ENCODE measurements around the gene COL19A1.

COL19A1 gene

DNA sequence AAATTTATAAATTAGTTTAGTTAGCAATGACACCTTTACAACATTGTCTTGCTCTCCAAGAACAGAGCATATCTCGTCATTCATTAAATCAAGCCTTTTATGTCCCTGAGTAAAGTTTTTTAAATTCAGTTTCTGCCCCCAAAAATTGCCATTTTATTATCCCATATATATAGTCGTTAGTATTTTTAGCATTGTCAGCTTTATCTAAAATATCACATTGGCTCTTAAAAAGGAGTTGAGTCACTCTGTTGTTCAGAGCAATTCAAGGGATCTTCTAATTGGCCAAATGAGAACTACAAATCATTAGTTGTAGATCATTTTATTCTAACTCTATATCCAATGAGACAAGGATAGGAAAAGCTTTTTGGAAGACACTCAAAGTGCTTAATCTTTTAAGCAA lies 309.4 kb downstream of the COL19A1 start:
- in situ Hi-C loops (cut with HindIII; ENCODE audit: low pct_ligation_motif_present, low pct_unique_long_range_greater_than_20kb, low sequenced_read_pairs), result no loop called here
- no peak for DNase-seq

DNA sequence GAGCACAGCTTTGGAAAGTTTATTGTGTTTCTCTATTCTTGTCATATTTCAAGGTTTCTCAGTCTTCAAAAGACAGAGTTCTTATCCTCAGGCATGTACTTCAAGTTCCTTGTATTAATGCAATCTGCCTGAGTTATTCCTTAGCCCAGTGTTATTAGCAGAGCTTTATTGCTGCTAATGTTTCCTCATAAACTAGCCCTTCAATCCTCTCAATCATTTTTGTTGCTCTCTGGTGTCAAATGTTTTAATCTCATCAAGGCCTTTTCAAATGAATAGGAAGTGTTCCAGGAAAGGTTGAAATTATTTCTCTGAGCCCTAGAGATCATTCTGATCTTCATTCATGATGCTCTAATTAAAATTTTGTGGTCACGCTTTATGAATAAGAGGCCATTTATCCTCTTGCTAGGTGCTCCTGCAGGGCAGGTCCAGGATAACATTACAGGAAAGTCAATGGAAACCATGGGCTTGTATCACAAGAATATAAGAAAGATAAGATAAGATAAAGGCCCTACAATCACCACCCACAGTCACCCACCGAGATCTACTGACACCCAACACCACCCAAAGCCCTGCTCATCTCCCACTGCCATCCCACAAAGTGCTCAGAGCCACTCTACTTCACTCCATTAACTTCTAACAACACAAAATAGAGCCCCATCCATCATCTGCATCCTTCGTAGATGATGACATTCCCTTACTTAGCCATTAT lies 310.6 kb downstream of the COL19A1 start:
- no peak for DNase-seq
- in situ Hi-C loops (cut with HindIII; ENCODE audit: low pct_ligation_motif_present, low pct_unique_long_range_greater_than_20kb, low sequenced_read_pairs), result no loop called here

DNA sequence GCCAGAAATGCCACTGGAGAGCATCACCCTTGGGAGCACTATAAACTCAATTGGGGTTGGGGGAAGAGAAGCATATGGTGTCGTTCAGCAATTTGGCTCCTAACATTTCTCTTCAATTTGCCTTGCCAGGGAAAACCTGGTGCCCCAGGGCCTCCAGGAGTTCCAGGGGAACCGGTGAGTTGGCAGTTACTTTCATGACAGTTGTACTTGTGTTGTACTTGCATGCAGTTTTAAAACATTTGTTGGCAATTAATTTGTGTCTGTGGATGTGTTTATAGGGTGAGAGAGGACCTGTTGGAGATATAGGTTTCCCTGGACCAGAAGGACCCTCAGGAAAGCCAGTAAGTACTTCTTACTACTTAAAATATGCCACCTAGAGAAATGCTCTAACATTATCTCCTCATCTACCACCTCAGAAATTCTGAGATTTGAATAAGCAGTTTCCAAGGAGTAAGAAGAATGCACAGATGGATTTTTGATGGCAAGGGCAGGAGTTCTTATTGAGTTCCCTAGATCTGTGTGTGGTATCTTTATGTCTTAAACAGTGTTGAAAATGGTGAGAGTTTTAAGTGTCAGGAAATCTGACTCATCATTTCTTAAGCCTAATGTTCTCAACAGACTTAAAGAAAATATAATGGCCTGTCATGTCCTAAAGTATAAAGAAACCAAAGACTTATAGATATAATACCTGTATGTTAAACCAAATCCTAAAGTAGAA lies 314.0 kb downstream of the COL19A1 start:
- in situ Hi-C loops (cut with HindIII; ENCODE audit: low pct_ligation_motif_present, low pct_unique_long_range_greater_than_20kb, low sequenced_read_pairs), result no loop called here
- no peak for DNase-seq

DNA sequence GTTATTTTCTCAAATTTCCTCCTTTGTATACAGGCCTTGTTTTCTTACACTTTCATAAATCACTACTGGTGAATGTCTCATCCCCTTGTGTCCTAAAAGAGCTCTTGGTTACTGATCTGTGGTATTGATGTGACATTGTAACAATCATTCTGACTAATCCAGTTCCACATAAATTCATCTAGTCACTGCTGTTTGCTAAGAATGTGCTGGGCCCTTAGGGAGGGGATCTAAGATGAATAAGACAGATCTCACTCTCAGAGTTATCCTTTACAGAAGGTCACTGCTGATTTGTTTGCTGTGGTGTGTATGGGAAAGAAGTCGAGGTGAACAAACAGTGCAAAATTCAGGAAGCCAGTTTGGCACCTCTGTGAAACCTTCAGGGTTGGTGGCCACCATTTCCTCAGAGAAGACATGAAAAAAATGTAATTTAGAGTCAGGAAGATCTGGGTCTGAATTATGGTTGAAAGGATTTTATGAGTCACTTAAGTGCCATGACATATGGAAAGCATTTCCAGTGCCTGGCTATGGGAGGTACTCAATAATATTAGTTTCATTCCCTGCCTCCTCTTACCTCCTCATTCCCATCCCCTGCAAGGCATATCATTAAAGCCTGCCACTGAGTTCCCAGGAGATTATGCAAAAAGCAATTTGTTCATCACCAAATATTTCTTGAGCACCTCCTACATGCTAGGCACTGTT lies 314.7 kb downstream of the COL19A1 start:
- in situ Hi-C loops (cut with HindIII; ENCODE audit: low pct_ligation_motif_present, low pct_unique_long_range_greater_than_20kb, low sequenced_read_pairs), result no loop called here
- no peak for DNase-seq

DNA sequence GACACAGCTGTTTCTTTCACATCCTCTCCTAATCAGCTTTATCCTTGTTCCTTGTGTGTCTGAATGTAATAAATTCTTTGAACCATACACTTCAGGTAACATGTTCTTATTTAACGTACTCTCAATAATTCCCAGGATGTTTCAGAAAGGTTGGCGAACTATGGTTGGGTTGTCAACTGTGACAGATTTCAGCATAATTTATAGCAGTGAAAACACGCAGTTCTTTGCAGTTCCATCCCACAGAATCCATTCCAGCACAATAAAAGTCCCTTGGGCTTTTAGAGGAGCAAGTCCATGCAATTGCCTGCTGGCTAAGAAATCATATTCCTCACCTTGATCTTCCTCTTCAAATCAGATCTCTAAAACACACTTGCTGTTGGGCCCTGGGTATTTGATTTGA lies 317.2 kb downstream of the COL19A1 start:
- in situ Hi-C loops (cut with HindIII; ENCODE audit: low pct_ligation_motif_present, low pct_unique_long_range_greater_than_20kb, low sequenced_read_pairs), result no loop called here
- DNase-seq, result no peak

DNA sequence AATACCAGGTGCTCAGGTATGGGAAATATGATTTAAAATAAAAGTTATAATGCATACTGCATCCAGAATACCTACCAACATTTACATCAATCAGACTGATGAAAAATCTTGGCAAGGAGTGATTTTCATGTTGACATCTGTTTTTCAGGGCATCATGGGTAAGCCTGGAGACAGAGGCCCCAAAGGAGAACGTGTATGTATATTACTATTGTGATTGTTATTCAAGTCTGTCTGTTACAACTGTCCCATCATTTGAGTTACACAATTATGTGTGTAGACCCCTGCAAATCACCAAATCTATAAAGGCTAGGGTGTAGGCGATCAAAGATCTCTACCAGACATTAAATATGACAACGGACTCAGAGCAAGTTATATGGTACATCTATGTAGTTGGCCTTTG lies 318.4 kb downstream of the COL19A1 start:
- in situ Hi-C loops (cut with HindIII; ENCODE audit: low pct_ligation_motif_present, low pct_unique_long_range_greater_than_20kb, low sequenced_read_pairs), result no loop called here

DNA sequence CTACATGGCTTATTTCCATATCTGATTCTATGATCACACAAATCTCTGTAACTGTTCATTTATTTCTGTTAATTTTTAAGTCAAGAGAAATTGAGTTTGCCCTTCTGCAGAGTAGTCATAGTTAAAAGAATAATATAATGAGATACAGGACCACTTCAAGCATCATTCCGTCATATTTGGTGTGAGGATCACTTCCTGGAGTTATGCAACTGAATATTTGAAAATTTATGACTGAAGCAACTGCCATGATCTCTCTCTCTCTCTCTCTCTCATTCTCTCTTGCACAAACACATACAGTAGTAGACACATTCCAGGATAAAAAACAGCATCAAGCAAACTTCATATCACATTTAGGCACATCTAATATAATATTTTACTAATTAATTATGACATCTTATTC lies 320.1 kb downstream of the COL19A1 start:
- in situ Hi-C loops (cut with HindIII; ENCODE audit: low pct_ligation_motif_present, low pct_unique_long_range_greater_than_20kb, low sequenced_read_pairs), result no loop called here
- DNase-seq, result no peak

More for the DNA sequence above, 318.4 kb downstream of the COL19A1 start:
- DNase-seq, result no peak

DNA sequence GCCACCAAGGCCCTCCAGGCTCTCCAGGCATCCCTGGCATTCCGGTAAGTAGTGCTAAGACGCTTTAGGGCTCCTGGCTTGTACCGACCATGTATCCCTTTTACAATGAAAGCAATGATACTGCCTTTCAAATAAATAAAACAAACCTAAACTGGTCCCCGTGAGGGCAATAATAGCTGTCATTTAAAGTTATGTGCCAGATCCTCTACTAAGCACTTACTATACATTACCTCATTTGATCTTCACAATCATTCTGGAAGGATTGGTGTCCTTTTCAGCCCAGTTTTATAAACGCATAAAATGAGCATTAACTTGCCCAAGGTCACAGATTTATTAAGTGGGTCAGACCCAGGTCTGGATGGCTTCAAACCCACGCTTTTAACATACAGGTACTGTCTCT lies 321.8 kb downstream of the COL19A1 start:
- no peak for DNase-seq
- in situ Hi-C loops (cut with HindIII; ENCODE audit: low pct_ligation_motif_present, low pct_unique_long_range_greater_than_20kb, low sequenced_read_pairs), result no loop called here

DNA sequence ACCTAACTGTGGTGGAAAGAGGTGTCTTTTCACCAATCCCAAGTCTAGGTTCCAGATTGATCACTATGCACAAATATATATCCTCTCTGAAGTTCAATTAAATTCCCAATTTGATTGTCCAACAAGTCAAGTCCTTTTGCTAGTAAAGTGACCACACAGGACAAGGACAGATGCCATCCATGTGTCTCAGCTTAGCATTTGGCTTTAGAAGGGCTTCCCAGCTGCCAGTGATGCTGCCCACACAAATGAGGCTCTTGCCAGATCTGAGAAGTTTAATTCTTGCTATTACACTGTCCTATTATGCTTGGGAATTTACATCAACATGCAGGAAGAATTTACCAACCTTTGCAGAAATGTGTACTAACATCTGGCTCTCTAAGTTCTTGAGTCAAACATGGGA lies 328.1 kb downstream of the COL19A1 start:
- DNase-seq, result no peak
- in situ Hi-C loops (cut with HindIII; ENCODE audit: low pct_ligation_motif_present, low pct_unique_long_range_greater_than_20kb, low sequenced_read_pairs), result no loop called here

DNA sequence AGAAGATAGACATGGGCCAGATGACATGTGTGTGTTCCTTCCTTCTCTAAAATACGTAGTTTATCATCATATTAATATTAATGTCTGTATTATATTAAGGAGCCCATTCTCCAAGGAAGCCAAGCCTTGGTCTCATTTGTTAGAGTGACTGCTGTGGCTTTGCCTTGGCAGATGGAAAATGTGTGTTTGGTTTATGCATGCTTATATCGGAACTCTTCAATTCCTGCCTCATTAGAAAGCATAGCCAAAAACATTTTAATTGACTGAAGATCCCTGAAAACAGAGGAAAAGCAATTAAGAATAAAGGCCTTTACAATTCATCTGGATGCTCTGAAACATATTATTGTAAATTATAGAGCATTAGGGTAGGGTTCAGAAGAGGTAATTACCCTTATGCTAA lies 330.2 kb downstream of the COL19A1 start:
- in situ Hi-C loops (cut with HindIII; ENCODE audit: low pct_ligation_motif_present, low pct_unique_long_range_greater_than_20kb, low sequenced_read_pairs), result no loop called here
- no peak for DNase-seq

DNA sequence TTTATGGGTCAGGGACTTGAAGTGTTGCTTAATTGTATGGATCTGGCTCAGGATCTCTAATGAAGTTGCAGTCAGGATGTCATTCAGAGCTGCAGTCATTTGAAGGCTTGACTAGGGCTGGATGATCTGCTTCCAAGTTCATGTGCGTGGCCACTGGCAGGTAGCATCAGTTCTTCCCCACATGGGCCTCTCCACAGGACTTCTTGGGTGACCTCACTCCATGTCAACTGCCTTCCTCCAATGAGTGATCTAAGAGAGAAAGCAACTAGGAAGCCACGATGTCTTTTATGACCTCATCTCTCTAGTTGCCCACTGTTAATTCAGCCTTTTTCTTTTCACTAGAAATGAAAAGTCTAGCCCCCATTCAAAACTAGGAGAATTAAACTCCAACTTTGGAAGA lies 332.4 kb downstream of the COL19A1 start:
- in situ Hi-C loops (cut with HindIII; ENCODE audit: low pct_ligation_motif_present, low pct_unique_long_range_greater_than_20kb, low sequenced_read_pairs), result no loop called here
- no peak for DNase-seq

DNA sequence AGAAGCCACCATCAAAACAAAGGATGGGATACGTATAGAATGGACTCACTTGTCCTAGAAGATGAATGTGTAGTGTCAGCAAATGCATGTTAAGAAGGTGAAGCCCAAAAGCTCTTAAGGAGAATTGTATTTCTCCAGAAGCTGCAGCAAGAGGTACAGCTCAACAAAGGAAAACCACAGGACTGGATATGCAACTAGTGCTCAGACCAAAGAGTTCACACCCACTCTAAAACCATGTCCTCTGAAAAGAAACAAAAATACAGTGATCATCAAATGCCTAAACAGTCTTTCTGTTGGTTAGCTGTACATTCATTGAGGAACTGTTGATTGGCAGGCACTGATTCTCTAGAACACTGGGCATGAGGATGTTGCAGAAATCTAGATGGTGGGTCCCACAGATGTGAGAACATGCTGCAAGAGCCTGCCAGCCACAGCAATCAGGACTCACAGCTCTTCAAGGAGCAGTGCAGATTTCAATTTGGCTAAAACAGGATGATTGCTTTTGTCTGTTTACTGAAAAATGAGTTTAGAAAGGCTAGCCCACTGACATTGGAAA lies 342.0 kb downstream of the COL19A1 start:
- in situ Hi-C loops (cut with HindIII; ENCODE audit: low pct_ligation_motif_present, low pct_unique_long_range_greater_than_20kb, low sequenced_read_pairs), result no loop called here

DNA sequence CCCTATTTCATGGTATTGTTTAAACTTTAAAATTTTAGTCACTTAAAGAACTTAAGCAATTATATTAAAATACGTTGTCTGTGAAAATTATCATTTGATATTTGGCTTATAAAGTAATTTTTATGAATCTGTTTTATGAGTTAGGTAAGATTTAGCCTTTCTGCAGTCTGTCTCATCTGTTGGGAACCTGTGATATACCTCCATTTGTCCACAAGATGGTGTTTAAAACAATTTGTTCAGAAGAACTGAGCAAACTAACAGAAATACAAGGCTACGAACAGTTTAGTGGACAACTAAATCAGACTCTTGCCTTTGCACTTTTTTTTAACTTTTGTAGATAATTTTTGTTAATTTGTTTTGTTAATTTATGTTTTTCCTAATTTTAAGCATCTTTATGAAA lies 344.1 kb downstream of the COL19A1 start:
- DNase-seq, result peak; percentile 15
- in situ Hi-C loops (cut with HindIII; ENCODE audit: low pct_ligation_motif_present, low pct_unique_long_range_greater_than_20kb, low sequenced_read_pairs), result no loop called here

More for the DNA sequence above, 342.0 kb downstream of the COL19A1 start:
- no peak for DNase-seq

DNA sequence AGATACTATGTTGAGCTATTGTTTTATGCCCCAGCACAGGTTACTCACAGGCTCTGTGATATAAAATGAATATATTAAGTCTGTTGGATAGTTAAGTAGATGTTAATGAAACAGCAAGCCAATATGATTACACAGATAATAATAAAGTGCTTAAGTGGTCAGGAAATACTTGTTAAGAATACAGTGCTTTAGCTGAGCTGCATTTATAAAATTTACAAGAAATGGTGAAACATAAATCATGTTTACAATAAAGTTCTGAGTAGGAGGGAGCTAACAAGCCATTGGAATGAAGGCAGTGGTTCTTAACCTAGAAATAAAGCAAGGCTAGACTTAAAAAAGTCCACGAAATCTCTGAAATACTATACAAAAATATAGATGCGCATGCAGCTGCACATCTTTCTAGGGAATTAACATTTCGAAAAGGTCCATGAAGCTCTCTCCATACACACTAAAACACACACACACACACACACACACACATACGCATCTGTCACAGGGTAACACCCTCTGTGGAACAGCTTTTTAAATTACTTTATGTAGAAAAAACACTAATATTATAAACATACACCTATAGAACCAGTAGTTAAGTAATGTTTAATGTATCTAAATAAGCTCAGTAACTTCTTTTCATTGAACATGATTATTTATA lies 349.2 kb downstream of the COL19A1 start:
- DNase-seq, result no peak
- in situ Hi-C loops (cut with HindIII; ENCODE audit: low pct_ligation_motif_present, low pct_unique_long_range_greater_than_20kb, low sequenced_read_pairs), result no loop called here

DNA sequence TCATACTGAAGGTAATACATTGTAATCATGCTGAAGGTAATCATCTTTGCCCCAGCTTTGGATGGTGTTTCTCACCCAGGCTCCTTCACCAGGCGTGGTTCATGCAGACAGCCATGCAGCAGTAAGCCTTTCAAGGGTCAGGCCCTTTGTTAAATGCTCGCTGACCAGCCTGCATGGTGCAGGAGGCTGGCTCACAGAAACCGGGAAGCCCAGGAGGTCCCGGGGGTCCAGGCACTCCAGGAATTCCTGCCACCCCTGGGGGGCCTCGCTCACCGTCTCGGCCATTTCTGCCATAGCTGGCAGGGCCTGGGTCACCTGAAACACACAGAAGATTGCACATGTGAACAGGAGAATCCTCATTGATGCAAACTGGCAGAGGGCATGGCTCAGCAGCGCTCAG lies 350.4 kb downstream of the COL19A1 start:
- in situ Hi-C loops (cut with HindIII; ENCODE audit: low pct_ligation_motif_present, low pct_unique_long_range_greater_than_20kb, low sequenced_read_pairs), result no loop called here
- no peak for DNase-seq

DNA sequence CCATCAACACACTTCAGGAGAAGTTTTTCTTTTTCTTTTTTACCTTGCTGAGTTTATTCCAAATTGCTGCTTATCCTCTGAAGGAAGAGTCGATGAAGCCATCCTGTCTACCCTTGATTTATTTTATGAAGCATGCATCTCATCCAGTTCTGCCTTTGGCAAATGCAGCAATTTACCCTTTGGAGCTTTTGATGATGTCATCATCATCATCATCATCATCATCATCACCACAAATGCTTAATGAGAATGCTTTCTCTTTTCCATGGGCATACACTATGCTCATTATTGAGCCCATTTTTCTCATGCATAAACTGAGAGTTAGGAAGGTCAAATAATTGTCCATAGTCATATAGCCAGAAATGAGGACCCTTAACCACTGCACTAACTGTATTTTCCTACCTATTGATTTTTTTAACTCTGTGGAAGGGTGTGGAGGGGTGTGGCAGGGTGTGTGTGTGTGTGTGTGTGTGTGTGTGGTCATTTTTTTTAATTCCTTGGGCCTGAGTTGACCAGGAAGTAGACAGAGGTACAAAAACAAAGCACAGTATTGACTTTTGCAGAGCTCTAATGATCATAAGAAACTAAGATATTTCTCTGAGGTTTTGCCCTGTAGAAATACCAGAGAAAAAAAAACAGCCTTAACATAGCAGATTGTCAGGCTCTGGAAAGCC lies 353.7 kb downstream of the COL19A1 start:
- DNase-seq, result no peak
- in situ Hi-C loops (cut with HindIII; ENCODE audit: low pct_ligation_motif_present, low pct_unique_long_range_greater_than_20kb, low sequenced_read_pairs), result no loop called here

DNA sequence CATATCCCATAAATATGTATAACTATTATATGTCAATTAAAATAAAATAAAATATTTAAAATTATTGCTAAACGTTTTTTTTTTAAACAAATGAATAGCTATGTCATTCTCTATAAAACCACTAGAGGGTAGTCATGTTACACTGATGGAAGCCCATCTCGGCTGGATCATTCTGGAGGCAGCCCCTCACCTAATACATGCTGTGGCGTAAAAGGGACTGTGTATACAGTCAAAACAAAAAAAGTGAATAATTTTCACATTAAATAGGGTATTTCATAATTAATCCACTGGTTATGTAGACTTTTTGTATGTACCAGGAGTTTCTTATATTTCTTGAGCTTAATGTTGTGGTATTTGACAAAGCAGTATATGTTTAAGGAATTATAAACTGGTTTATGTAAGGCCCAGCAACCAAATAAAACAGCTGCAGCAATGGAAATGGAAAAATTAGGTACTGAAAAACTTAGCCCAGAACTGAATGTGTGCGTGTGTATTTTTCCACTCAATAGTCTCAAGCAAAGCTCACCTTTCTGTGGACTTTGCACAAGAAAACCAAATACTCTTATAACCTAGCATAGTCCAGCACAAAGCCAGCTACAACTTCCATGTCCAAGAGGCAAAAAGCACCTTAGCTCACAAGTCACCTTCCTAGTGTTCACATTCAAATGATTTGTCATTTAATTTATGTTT lies 354.8 kb downstream of the COL19A1 start:
- peak; percentile 38 for DNase-seq
- in situ Hi-C loops (cut with HindIII; ENCODE audit: low pct_ligation_motif_present, low pct_unique_long_range_greater_than_20kb, low sequenced_read_pairs), result no loop called here

All from ACHN (cell line).